Hepatocyte (in vitro differentiated cells): ENCODE data around the gene ACADL. TPM values are rescaled to one million over a fixed set of nuclear protein-coding genes. Genes with fewer than 3 reads are reported as not detected.

Source experiments
- DNase-seq: peaks from one replicate; pipeline ENCODE4 v3.0.0-alpha.2; 2016; ENCODE audit warnings: low spot score
- H2AFZ ChIP-seq: fragments of 200-600 bp; sonication (generic); 2 replicates; pipeline ENCODE4 v1.6.0; 2016; ENCODE audit warnings: antibody characterized with exemption, mild to moderate bottlenecking
- H3K27ac ChIP-seq: fragments of 200-600 bp; sonication (generic); 2 replicates; pipeline ENCODE4 v1.5.1; 2016; ENCODE audit warnings: mild to moderate bottlenecking
- H3K27me3 ChIP-seq: fragments of 200-600 bp; sonication (generic); 2 replicates; pipeline ENCODE4 v1.6.1; 2016
- H3K36me3 ChIP-seq: fragments of 200-600 bp; sonication (generic); replicated peaks from 2 replicates; pipeline ENCODE4 v1.5.1; 2016; ENCODE audit warnings: low read depth; ENCODE audit not compliant: insufficient read depth
- H3K4me1 ChIP-seq: fragments of 200-600 bp; sonication (generic); 2 replicates; pipeline ENCODE4 v1.5.1; 2016; ENCODE audit warnings: mild to moderate bottlenecking, moderate library complexity; ENCODE audit not compliant: insufficient read depth
- H3K4me2 ChIP-seq: fragments of 200-600 bp; sonication (generic); 2 replicates; pipeline ENCODE4 v1.6.0; 2016
- H3K4me3 ChIP-seq: fragments of 200-600 bp; sonication (generic); 2 replicates; pipeline ENCODE4 v1.5.1; 2016; ENCODE audit warnings: mild to moderate bottlenecking
- H3K79me2 ChIP-seq: fragments of 200-600 bp; sonication (generic); 2 replicates; pipeline ENCODE4 v1.6.0; 2017; ENCODE audit warnings: mild to moderate bottlenecking
- H3K9me2 ChIP-seq: fragments of 200-600 bp; sonication (generic); replicated peaks from 2 replicates; pipeline ENCODE4 v1.6.0; 2017; ENCODE audit warnings: mild to moderate bottlenecking; ENCODE audit not compliant: insufficient read depth
- H3K9me3 ChIP-seq: fragments of 200-600 bp; sonication (generic); 2 replicates; pipeline ENCODE4 v1.5.1; 2016; ENCODE audit warnings: low read depth, mild to moderate bottlenecking
- H4K20me1 ChIP-seq: fragments of 200-600 bp; sonication (generic); 2 replicates; pipeline ENCODE4 v1.6.0; 2016; ENCODE audit warnings: mild to moderate bottlenecking; ENCODE audit not compliant: insufficient read depth, poor library complexity, severe bottlenecking
- CTCF ChIP-seq: fragments of 200-600 bp; sonication (generic); IDR thresholded peaks from 2 replicates; pipeline ENCODE4 v1.5.1; 2016; ENCODE audit warnings: antibody characterized with exemption, mild to moderate bottlenecking; ENCODE audit not compliant: poor library complexity
- EZH2 ChIP-seq: fragments of 200-600 bp; sonication (generic); IDR thresholded peaks from 2 replicates; pipeline ENCODE4 v1.6.1; 2016; ENCODE audit warnings: antibody characterized with exemption, mild to moderate bottlenecking, borderline replicate concordance
- EZH2phosphoT487 ChIP-seq: fragments of 200-600 bp; sonication (generic); IDR thresholded peaks from one replicate; pipeline ENCODE4 v1.6.1; 2018; ENCODE audit warnings: antibody characterized with exemption, mild to moderate bottlenecking, low read depth, moderate library complexity; ENCODE audit not compliant: unreplicated experiment, severe bottlenecking
- WGBS: methylation state at CpG from one replicate; pipeline ENCODE4 v1.1.6; 2016; ENCODE audit warnings: low lambda C conversion rate; ENCODE audit errors: missing lambda C conversion rate; 5-methylcytosine and 5-hydroxymethylcytosine counted together
- polyA plus RNA-seq: library from polyadenylated mRNA; unstranded; fragments of >200 nt; fragmentation: Nextera tagmentation; extraction: Ambion mirVana; gene quantifications from 2 replicates; pipeline ENCODE4 v1.2.1, GENCODE V29; 2016
- total RNA-seq: library from RNA; depleted of rRNA; stranded (reverse); fragments of >200 nt; gene quantifications from 2 replicates; pipeline ENCODE4 v1.2.3, GENCODE V29; 2014

Gene ACADL
- total and polyA plus RNA-seq, 2 experiments from 2014 or later = 1.1 to 2.1 TPM

GRCh38 chr2:210227290-210228088 lies 2.2 kb upstream of the ACADL start:
- Histone ChIP-seq H3K27ac (no peak overlapping the region), H3K4me3 (no peak overlapping the region), H3K36me3 (no peaks in the 10 kb centered on the region), H3K9me2 (no peaks in the 10 kb centered on the region), H2AFZ (no peak overlapping the region), H3K9me3 (no peaks in the 10 kb centered on the region), H3K79me2 (no peaks in the 10 kb centered on the region), H3K4me1 (no peaks in the 10 kb centered on the region), H3K27me3 (peaks cover 32% of the 10 kb centered on the region), H3K4me2 (no peak overlapping the region), H4K20me1 (no peaks in the 10 kb centered on the region)
- DNase-seq = no peak
- TF ChIP-seq EZH2phosphoT487 (no peak), EZH2 (no peak), CTCF (no peak)
- 84% methylated on average over 4 of the region's 4 CpGs for WGBS

- Histone ChIP-seq H3K4me3 (no peak overlapping the region), H3K27me3 (peaks cover 32% of the 10 kb centered on the region), H3K4me1 (no peaks in the 10 kb centered on the region), H2AFZ (no peak overlapping the region), H3K36me3 (no peaks in the 10 kb centered on the region), H4K20me1 (no peaks in the 10 kb centered on the region), H3K79me2 (no peaks in the 10 kb centered on the region), H3K27ac (no peak overlapping the region), H3K4me2 (no peak overlapping the region), H3K9me3 (no peaks in the 10 kb centered on the region), H3K9me2 (no peaks in the 10 kb centered on the region)
- WGBS = 46% methylated on average over 2 of the region's 2 CpGs
- no peak for TF ChIP-seq EZH2phosphoT487
- no peak for TF ChIP-seq EZH2
- no peak for TF ChIP-seq CTCF
- DNase-seq = no peak
Observed at GRCh38 chr2:210226223-210226622, 976 bp upstream of the ACADL start.

GRCh38 chr2:210224591-210224940 lies 681 bp downstream of the ACADL start:
- DNase-seq = peak; percentile 45
- no peak overlapping the region for H3K27ac ChIP-seq

More at GRCh38 chr2:210224591-210224940, 681 bp downstream of the ACADL start:
- WGBS = 6% methylated on average over 24 of the region's 24 CpGs
- Histone ChIP-seq H3K27me3 (peaks cover 32% of the 10 kb centered on the region), H3K4me1 (no peaks in the 10 kb centered on the region), H3K9me3 (no peaks in the 10 kb centered on the region), H2AFZ (peak overlapping the region; percentile 96), H3K4me2 (peak overlapping the region; percentile 96), H4K20me1 (no peaks in the 10 kb centered on the region), H3K9me2 (no peaks in the 10 kb centered on the region), H3K79me2 (no peaks in the 10 kb centered on the region), H3K4me3 (peak overlapping the region; percentile 70), H3K36me3 (no peaks in the 10 kb centered on the region)
- TF ChIP-seq CTCF (no peak), EZH2phosphoT487 (no peak)
